ENCODE data around the gene MDH1B. TPM values are rescaled to one million over a fixed set of nuclear protein-coding genes. Genes with fewer than 3 reads are reported as not detected.

MDH1B gene
- total and polyA plus RNA-seq, 2 donors (not counting 1 experiment from before 2014, with no cell fraction given), result 0.73 to 0.99 TPM

DNA sequence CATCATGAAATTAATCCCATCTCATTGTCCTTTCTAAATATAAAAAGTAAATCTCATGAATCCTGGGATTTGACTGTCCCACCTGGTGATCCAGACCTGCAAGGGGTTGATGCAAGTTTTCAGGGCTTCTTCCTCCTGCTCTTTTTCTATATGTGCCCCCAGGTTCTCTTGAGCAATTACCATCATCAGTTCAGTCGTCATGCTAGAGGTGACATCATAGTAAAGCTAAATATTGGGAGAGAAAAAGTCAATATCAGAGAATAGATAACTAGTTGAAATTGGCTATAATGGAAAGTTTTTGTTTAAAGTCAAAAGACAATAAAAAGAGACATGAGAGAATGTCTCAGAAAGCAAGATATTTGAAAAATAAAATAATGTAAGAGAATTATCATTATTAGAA lies 8.3 kb downstream of the MDH1B start:
- H3K9ac ChIP-seq (ENCODE audit: insufficient read depth, low read length), result no peak overlapping the region
- no peaks in the 10 kb centered on the region for H4K20me1 ChIP-seq (ENCODE audit: control insufficient read depth, extremely low read depth, insufficient read depth, low read length)
- H3K9me3 ChIP-seq (ENCODE audit: control insufficient read depth, insufficient read depth, low read depth, low read length), result no peaks in the 10 kb centered on the region
- no peak overlapping the region for H3K4me3 ChIP-seq (replicated peaks in 1 of 4; ENCODE audit: control extremely low read depth in 1 of 4, insufficient read depth in 1 of 4, low read depth in 3 of 4, low read length in 4 of 4)
- H2AFZ ChIP-seq (ENCODE audit: low read length), result no peak overlapping the region
- H3K27ac ChIP-seq (ENCODE audit: insufficient read depth, low read length), result no peak overlapping the region
- peaks cover 6% of the 10 kb centered on the region for H3K27me3 ChIP-seq (ENCODE audit: control insufficient read depth, insufficient read depth, low read length)
- no peaks in the 10 kb centered on the region for H3K4me1 ChIP-seq (ENCODE audit: control insufficient read depth, extremely low read depth, insufficient read depth, low read length)
- DNase-seq (ENCODE audit: low read depth in 2 of 2), result no peak
- TF ChIP-seq EZH2 (IDR thresholded peaks at IDR 0.05; ENCODE audit: low read length, missing control alignments), result no peak
- TF ChIP-seq, protein P1, sequence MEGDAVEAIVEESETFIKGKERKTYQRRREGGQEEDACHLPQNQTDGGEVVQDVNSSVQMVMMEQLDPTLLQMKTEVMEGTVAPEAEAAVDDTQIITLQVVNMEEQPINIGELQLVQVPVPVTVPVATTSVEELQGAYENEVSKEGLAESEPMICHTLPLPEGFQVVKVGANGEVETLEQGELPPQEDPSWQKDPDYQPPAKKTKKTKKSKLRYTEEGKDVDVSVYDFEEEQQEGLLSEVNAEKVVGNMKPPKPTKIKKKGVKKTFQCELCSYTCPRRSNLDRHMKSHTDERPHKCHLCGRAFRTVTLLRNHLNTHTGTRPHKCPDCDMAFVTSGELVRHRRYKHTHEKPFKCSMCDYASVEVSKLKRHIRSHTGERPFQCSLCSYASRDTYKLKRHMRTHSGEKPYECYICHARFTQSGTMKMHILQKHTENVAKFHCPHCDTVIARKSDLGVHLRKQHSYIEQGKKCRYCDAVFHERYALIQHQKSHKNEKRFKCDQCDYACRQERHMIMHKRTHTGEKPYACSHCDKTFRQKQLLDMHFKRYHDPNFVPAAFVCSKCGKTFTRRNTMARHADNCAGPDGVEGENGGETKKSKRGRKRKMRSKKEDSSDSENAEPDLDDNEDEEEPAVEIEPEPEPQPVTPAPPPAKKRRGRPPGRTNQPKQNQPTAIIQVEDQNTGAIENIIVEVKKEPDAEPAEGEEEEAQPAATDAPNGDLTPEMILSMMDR (conservative IDR thresholded peaks at IDR 0.05 in 1 of 2, IDR thresholded peaks at IDR 0.05 in 1 of 2; ENCODE audit: low read depth in 1 of 2, low read length in 2 of 2), result no peak
- no peaks in the 10 kb centered on the region for H3K79me2 ChIP-seq (ENCODE audit: control insufficient read depth, insufficient read depth, low read length)
- no peaks in the 10 kb centered on the region for H3K36me3 ChIP-seq (ENCODE audit: control insufficient read depth, insufficient read depth, low read length)
- H3K4me2 ChIP-seq (ENCODE audit: extremely low read depth, insufficient read depth, low read length), result no peak overlapping the region

DNA sequence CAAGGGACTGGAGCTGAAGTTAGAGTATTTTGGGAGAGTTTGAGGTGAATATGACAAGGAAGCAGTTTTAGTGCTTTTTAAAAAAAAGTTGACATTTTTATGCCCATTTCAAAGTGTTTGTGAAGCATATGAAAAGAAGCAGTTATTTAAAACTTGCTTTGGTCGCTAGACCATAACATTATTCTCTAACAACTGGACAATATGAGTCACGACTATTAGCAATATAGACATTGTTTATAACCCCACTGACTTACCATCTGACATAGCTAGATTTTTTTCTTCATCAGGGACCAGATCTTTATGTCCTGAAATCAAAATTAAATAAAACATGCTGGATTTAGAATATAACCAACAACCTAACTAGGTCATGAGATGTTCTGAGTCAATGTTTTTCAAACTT lies 24.3 kb downstream of the MDH1B start:
- Histone ChIP-seq H3K36me3 (ENCODE audit: control insufficient read depth, insufficient read depth, low read length) (no peaks in the 10 kb centered on the region), H3K4me2 (ENCODE audit: extremely low read depth, insufficient read depth, low read length) (no peak overlapping the region), H3K27ac (ENCODE audit: insufficient read depth, low read length) (no peak overlapping the region), H3K9me3 (ENCODE audit: control insufficient read depth, insufficient read depth, low read depth, low read length) (no peaks in the 10 kb centered on the region), H2AFZ (ENCODE audit: low read length) (no peak overlapping the region), H3K4me3 (replicated peaks in 1 of 4; ENCODE audit: control extremely low read depth in 1 of 4, insufficient read depth in 1 of 4, low read depth in 3 of 4, low read length in 4 of 4) (no peak overlapping the region), H3K4me1 (ENCODE audit: control insufficient read depth, extremely low read depth, insufficient read depth, low read length) (no peaks in the 10 kb centered on the region), H3K9ac (ENCODE audit: insufficient read depth, low read length) (no peak overlapping the region), H4K20me1 (ENCODE audit: control insufficient read depth, extremely low read depth, insufficient read depth, low read length) (no peaks in the 10 kb centered on the region), H3K79me2 (ENCODE audit: control insufficient read depth, insufficient read depth, low read length) (no peaks in the 10 kb centered on the region), H3K27me3 (ENCODE audit: control insufficient read depth, insufficient read depth, low read length) (no peaks in the 10 kb centered on the region)
- no peak for DNase-seq (ENCODE audit: low read depth in 2 of 2)
- TF ChIP-seq, protein P1 (conservative IDR thresholded peaks at IDR 0.05 in 1 of 2, IDR thresholded peaks at IDR 0.05 in 1 of 2; ENCODE audit: low read depth in 1 of 2, low read length in 2 of 2), result no peak
- TF ChIP-seq EZH2 (IDR thresholded peaks at IDR 0.05; ENCODE audit: low read length, missing control alignments), result no peak

DNA sequence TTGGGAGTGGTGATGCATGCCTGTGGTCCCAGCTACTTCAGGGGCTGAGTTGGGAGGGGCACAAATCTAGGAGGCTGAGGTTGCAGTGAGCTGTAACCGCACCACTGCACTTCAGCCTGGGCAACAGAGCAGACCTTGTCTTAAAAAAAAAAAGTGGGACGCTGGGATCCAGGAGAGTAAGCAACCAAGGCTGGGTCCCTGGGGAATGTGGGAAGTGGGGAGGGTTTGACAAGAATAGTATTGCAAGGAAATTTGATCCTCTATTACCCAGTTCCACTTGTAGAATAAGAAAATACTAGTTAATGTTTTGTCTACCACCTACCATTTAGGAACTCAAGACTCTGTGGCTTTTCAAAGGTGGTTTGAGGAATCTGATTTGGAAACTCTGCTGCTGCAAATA lies 25.9 kb downstream of the MDH1B start:
- H3K4me3 ChIP-seq (replicated peaks in 1 of 4; ENCODE audit: control extremely low read depth in 1 of 4, insufficient read depth in 1 of 4, low read depth in 3 of 4, low read length in 4 of 4), result no peak overlapping the region
- DNase-seq (ENCODE audit: low read depth in 2 of 2), result no peak
- no peak for TF ChIP-seq EZH2 (IDR thresholded peaks at IDR 0.05; ENCODE audit: low read length, missing control alignments)
- TF ChIP-seq, protein P1 (conservative IDR thresholded peaks at IDR 0.05 in 1 of 2, IDR thresholded peaks at IDR 0.05 in 1 of 2; ENCODE audit: low read depth in 1 of 2, low read length in 2 of 2), result no peak

More for the DNA sequence above, 25.9 kb downstream of the MDH1B start:
- no peaks in the 10 kb centered on the region for H3K4me1 ChIP-seq (ENCODE audit: control insufficient read depth, extremely low read depth, insufficient read depth, low read length)
- no peaks in the 10 kb centered on the region for H3K27me3 ChIP-seq (ENCODE audit: control insufficient read depth, insufficient read depth, low read length)
- H4K20me1 ChIP-seq (ENCODE audit: control insufficient read depth, extremely low read depth, insufficient read depth, low read length), result no peaks in the 10 kb centered on the region
- no peak overlapping the region for H3K27ac ChIP-seq (ENCODE audit: insufficient read depth, low read length)
- H3K9me3 ChIP-seq (ENCODE audit: control insufficient read depth, insufficient read depth, low read depth, low read length), result no peaks in the 10 kb centered on the region
- no peak overlapping the region for H3K9ac ChIP-seq (ENCODE audit: insufficient read depth, low read length)
- H3K36me3 ChIP-seq (ENCODE audit: control insufficient read depth, insufficient read depth, low read length), result no peaks in the 10 kb centered on the region
- no peak overlapping the region for H2AFZ ChIP-seq (ENCODE audit: low read length)
- H3K4me2 ChIP-seq (ENCODE audit: extremely low read depth, insufficient read depth, low read length), result no peak overlapping the region
- H3K79me2 ChIP-seq (ENCODE audit: control insufficient read depth, insufficient read depth, low read length), result no peaks in the 10 kb centered on the region

Measured in fibroblast of lung (primary cell).